OCI-LY3 (cell line): ENCODE measurements around the gene PAFAH1B2.

Source experiments
- CTCF ChIP-seq: fragments of 200-600, 300-600 bp; sonication (generic); IDR thresholded peaks from 2 replicates; pipeline ENCODE4 v1.5.1; 2014; ENCODE audit warnings: antibody characterized with exemption, low read length, low read depth
- EZH2phosphoT487 ChIP-seq: fragments of 200-600 bp; shearing (Covaris generic); IDR thresholded peaks from 2 replicates; pipeline ENCODE4 v1.6.1; 2018; ENCODE audit warnings: antibody characterized with exemption, mixed run types, low read depth

GRCh38 chr11:117194267-117194666 is 50.2 kb downstream of the PAFAH1B2 start:
- TF ChIP-seq CTCF (no peak), EZH2phosphoT487 (no peak)
